Transverse colon (tissue), 4 donors: Measurements from ENCODE around the gene KLHL11.

Source experiments
- CTCF ChIP-seq, 5 experiments: fragments of 200-600 bp in 3 of 5; fragments of 450-650 bp in 2 of 5; sonication (generic) in 3 of 5; IDR thresholded peaks; 1 replicate in 2 of 5; 2 replicates in 3 of 5; pipeline ENCODE4 v1.5.1; 2016 to 2017; ENCODE audit warnings: antibody characterized with exemption in 5 of 5, inconsistent platforms in 3 of 5, mild to moderate bottlenecking in 2 of 5, moderate library complexity in 1 of 5
- EP300 ChIP-seq: sonication (generic); formaldehyde crosslinking; IDR thresholded peaks from one replicate; pipeline ENCODE4 v1.6.1; 2017; ENCODE audit warnings: antibody characterized with exemption, low read depth
- POLR2A ChIP-seq: fragments of 450-650 bp; IDR thresholded peaks from one replicate; pipeline ENCODE4 v1.6.1; 2016; ENCODE audit warnings: antibody characterized with exemption, mild to moderate bottlenecking, moderate library complexity
- POLR2AphosphoS5 ChIP-seq, 3 donors: sonication (generic); formaldehyde crosslinking; IDR thresholded peaks; one replicate each; pipeline ENCODE4 v1.6.1; 2016; ENCODE audit warnings: antibody characterized with exemption in 3 of 3

DNA sequence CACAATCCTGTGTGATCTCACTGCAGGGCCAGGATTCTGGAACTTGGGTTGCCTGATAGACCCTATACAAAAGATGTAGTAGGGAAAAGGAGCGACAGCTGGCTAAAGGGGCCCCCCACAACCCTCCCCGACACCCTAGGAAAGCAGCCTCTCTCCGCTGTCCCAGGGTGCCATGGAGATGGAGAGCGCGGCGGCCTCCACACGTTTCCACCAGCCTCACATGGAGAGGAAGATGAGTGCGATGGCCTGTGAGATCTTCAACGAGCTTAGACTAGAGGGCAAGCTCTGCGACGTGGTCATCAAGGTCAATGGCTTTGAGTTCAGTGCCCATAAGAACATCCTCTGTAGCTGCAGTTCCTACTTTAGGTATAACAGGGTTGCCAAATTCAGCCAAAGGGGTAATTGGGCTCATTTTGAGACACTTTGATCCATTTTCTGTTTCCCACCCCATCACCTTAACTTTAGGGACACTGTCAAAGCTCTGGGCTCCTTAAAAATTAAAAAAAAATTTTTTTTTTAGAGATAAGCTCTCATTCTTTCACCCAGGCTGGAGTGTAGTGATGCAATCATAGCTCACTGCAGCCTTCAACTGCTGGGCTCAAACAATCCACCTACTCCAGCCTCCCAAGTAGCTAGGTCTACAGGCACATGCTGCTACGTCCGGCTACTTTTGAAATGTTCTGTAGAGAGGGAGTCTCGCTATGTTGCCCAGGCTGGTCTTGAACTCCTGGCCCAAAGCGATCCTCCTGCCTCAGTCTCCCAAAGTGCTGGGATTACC, 27.3 kb downstream of the KLHL11 start, which contains the start of gene KLHL10:
- TF ChIP-seq POLR2AphosphoS5 (IDR thresholded peaks at IDR 0.05) (no peak), CTCF (IDR thresholded peaks at IDR 0.05) (no peak), EP300 (no peak), POLR2A (no peak)
